Suprapubic skin (tissue), 4 donors: ENCODE measurements around the gene TGFBR3. TPM values are rescaled to one million over a fixed set of nuclear protein-coding genes. Genes with fewer than 3 reads are reported as not detected.

Experiments used
- DNase-seq, 2 donors: peaks; one replicate each; pipeline ENCODE4 v3.0.0-alpha.2; 2019; ENCODE audit warnings: low spot score in 2 of 2
- H3K27ac ChIP-seq: fragments of 200-600 bp; sonication (generic); one replicate; pipeline ENCODE4 v1.5.1; 2019
- H3K27me3 ChIP-seq: fragments of 200-600 bp; sonication (generic); one replicate; pipeline ENCODE4 v1.5.1; 2019
- H3K36me3 ChIP-seq: fragments of 200-600 bp; sonication (generic); one replicate; pipeline ENCODE4 v1.5.1; 2019
- H3K4me1 ChIP-seq: fragments of 200-600 bp; sonication (generic); one replicate; pipeline ENCODE4 v1.5.1; 2019
- H3K4me3 ChIP-seq: fragments of 200-600 bp; sonication (generic); one replicate; pipeline ENCODE4 v1.5.1; 2019; ENCODE audit warnings: mild to moderate bottlenecking
- H3K9me3 ChIP-seq: fragments of 200-600 bp; sonication (generic); one replicate; pipeline ENCODE4 v1.5.1; 2019
- EP300 ChIP-seq: sonication (generic); formaldehyde crosslinking; IDR thresholded peaks from one replicate; pipeline ENCODE4 v1.6.1; 2017; ENCODE audit warnings: antibody characterized with exemption
- POLR2A ChIP-seq, 2 donors: fragments of 450-650 bp; IDR thresholded peaks; one replicate each; pipeline ENCODE4 v1.6.1; 2017; ENCODE audit warnings: antibody characterized with exemption in 2 of 2, mild to moderate bottlenecking in 2 of 2, moderate library complexity in 2 of 2
- POLR2AphosphoS5 ChIP-seq, 3 donors: sonication (generic); formaldehyde crosslinking; IDR thresholded peaks; one replicate each; pipeline ENCODE4 v1.6.1; 2017; ENCODE audit warnings: antibody characterized with exemption in 3 of 3
- WGBS: methylation state at CpG from one replicate; pipeline ENCODE4 v1.1.5; 2018; 5-methylcytosine and 5-hydroxymethylcytosine counted together
- total RNA-seq, 4 donors: library from RNA; depleted of rRNA; stranded (reverse); fragments of >200 nt; gene quantifications; one replicate each; pipeline ENCODE4 v1.1.0, GENCODE V29; 2016
- TF ChIP-seq, protein P1 (sequence below), 2 donors: fragments of 200-600 bp in 1 of 2; fragments of 450-650 bp in 1 of 2; sonication (generic) in 1 of 2; IDR thresholded peaks; one replicate each; pipeline ENCODE4 v1.5.1; 2016 to 2019; ENCODE audit warnings: antibody characterized with exemption in 2 of 2, mild to moderate bottlenecking in 1 of 2, moderate library complexity in 1 of 2

The TGFBR3 gene
- 100 to 1,000 TPM in 2 of 4 donors, 10 to 100 TPM in 2; 91.3 to 131 (median 114) TPM for total RNA-seq

DNA sequence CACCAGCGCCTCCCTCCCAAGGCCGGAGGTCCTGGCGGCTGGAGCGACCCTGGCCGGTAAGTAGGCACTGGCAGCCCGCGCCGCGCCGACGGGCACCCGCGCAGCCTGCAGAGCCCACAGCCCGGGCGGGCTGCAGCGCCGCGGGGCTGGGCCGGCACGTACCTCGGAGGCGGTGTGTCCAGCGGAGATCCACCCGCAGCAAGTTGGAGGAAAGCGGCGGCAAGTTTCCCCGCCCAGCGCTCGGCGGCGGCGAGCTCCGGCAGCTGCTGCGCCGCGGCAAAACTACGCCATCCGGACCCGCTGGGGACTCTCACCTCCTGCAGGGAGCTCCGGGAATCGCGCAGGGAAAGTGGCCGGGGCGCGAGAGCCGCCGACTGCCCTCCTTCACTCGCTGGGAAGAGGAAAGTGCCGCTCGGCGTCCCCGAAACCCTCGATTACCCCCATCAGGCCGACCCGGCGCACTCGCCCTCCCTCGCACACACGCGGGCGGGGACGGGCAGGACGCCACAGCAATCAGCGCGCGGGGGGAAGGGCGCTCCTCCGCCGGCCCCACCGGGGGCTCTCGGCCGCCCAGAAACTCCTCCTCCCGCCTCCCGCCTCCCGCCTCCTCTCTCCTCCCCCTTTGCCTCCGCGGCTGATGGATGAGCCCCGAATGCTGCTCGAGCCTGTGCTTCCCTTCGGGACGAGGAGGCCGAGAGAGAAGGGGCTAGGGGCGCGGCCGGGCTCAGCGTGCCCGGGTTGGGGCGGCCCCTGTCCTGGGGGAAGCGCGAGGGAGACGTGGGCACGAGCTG is at the start of gene TGFBR3:
TSS of gene TGFBR3 (minus strand) at position 436 of the 791 bp plus-strand sequence. CDS start 24,620 bp downstream, outside the sequence.
- Histone ChIP-seq H3K36me3 (no peaks in the 10 kb centered on the region), H3K4me3 (peak within 1 kb of the TSS; percentile 92), H3K27me3 (no peaks in the 10 kb centered on the region), H3K9me3 (no peaks in the 10 kb centered on the region), H3K27ac (peak within 1 kb of the TSS; percentile 96), H3K4me1 (peaks cover 50% of the 10 kb centered on the region)
- 3% methylated on average over 8 of the region's 92 CpGs for WGBS
- no peak for TF ChIP-seq EP300
- TF ChIP-seq POLR2A (IDR thresholded peaks at IDR 0.05): peak in 1 of 2 donors; percentile 88
- peak; percentile 28 to 95 (median 89) for TF ChIP-seq POLR2AphosphoS5 (IDR thresholded peaks at IDR 0.05)
- TF ChIP-seq, protein P1, sequence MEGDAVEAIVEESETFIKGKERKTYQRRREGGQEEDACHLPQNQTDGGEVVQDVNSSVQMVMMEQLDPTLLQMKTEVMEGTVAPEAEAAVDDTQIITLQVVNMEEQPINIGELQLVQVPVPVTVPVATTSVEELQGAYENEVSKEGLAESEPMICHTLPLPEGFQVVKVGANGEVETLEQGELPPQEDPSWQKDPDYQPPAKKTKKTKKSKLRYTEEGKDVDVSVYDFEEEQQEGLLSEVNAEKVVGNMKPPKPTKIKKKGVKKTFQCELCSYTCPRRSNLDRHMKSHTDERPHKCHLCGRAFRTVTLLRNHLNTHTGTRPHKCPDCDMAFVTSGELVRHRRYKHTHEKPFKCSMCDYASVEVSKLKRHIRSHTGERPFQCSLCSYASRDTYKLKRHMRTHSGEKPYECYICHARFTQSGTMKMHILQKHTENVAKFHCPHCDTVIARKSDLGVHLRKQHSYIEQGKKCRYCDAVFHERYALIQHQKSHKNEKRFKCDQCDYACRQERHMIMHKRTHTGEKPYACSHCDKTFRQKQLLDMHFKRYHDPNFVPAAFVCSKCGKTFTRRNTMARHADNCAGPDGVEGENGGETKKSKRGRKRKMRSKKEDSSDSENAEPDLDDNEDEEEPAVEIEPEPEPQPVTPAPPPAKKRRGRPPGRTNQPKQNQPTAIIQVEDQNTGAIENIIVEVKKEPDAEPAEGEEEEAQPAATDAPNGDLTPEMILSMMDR (IDR thresholded peaks at IDR 0.05): peak; percentile 31 to 71
- peak; percentile 95 for DNase-seq

DNA sequence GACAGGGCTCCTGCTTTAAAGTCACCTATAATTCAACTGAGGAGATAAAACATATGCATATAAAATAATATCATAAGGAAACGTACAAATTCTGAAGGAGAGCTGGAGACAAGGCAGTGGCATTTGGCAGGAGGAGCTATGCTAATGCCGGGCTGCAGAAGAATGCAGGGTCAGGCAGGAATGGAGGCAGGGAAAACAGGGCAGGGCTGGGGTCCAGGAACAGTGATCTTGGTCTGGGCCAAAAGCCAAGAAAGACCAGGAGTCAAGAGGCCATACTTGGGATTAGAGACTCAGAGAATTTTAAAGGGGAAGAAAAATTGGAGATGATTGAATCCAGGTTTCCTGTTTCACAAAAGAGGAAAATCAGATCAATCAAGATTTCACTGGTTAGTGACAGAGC is 43.3 kb upstream of the TGFBR3 start:
- no peak for TF ChIP-seq POLR2AphosphoS5 (IDR thresholded peaks at IDR 0.05)
- no peak for TF ChIP-seq EP300
- TF ChIP-seq, protein P1 (IDR thresholded peaks at IDR 0.05): no peak
- TF ChIP-seq POLR2A (IDR thresholded peaks at IDR 0.05): no peak
- peak in 1 of 2 donors; percentile 42 for DNase-seq
- H3K4me3 ChIP-seq: no peak overlapping the region
- H3K27me3 ChIP-seq: no peaks in the 10 kb centered on the region
- H3K9me3 ChIP-seq: no peaks in the 10 kb centered on the region
- peaks cover 3% of the 10 kb centered on the region for H3K4me1 ChIP-seq
- H3K36me3 ChIP-seq: no peaks in the 10 kb centered on the region
- WGBS: 35% methylated on average over 2 of the region's 2 CpGs
- H3K27ac ChIP-seq: no peak overlapping the region

- H3K9me3 ChIP-seq: no peaks in the 10 kb centered on the region
- no peak overlapping the region for H3K4me3 ChIP-seq
- H3K4me1 ChIP-seq: peaks cover 7% of the 10 kb centered on the region
- no peaks in the 10 kb centered on the region for H3K27me3 ChIP-seq
- peak in 1 of 2 donors; percentile 25 for DNase-seq
- no peak overlapping the region for H3K27ac ChIP-seq
- WGBS: 88% methylated on average over 2 of the region's 2 CpGs
- TF ChIP-seq POLR2AphosphoS5 (IDR thresholded peaks at IDR 0.05) (no peak), POLR2A (IDR thresholded peaks at IDR 0.05) (no peak), EP300 (no peak)
- TF ChIP-seq, protein P1 (IDR thresholded peaks at IDR 0.05): no peak
- no peaks in the 10 kb centered on the region for H3K36me3 ChIP-seq
These were observed 42.1 kb upstream of the TGFBR3 start for GRCh38 chr1:91928026-91928425.

DNA sequence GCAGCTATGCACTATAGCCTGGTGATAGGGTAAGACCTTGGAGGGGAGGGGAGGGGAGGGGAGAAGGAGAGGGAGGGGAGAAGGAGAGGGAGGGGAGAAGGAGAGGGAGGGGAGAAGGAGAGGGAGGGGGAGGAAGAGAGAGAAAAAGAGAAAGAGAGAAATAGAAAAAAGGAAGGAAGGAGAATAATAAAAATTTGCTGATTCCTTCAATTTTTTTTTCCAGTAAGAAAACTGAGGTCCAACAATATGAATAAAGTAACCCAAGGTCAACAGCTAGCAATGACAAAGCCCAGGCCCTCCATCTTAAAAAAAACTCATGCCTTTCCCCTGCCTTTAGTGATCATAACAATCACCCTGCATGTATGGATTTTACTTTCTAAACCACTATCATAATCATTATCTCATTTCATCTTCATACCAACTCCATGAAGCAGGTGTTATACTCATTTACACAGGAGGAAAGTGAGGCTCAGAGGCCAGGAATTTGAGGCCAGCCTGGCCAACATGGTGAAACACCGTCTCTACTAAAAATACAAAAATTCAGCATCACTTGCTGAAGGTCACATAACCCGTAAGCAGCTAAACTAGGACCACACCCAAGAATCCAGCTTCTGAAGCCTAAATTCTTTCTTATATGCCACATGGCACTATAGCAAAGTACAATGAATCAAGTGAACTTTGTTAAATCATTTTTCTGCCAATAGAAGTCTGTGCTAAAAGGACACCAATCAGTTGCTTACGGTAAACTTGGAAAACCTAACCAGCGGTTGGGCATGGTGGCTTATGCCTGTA is 39.9 kb upstream of the TGFBR3 start:
- Histone ChIP-seq H3K4me1 (peaks cover 7% of the 10 kb centered on the region), H3K4me3 (no peak overlapping the region), H3K9me3 (no peaks in the 10 kb centered on the region), H3K27ac (no peak overlapping the region), H3K36me3 (no peaks in the 10 kb centered on the region), H3K27me3 (no peaks in the 10 kb centered on the region)
- no peak for TF ChIP-seq POLR2AphosphoS5 (IDR thresholded peaks at IDR 0.05)
- no peak for TF ChIP-seq EP300
- TF ChIP-seq POLR2A (IDR thresholded peaks at IDR 0.05): no peak
- TF ChIP-seq, protein P1 (IDR thresholded peaks at IDR 0.05): no peak
- DNase-seq: peak in 1 of 2 donors; percentile 6
- WGBS: 82% methylated on average over 4 of the region's 4 CpGs

- no peak for TF ChIP-seq EP300
- no peak for TF ChIP-seq POLR2AphosphoS5 (IDR thresholded peaks at IDR 0.05)
- TF ChIP-seq POLR2A (IDR thresholded peaks at IDR 0.05): no peak
- TF ChIP-seq, protein P1 (IDR thresholded peaks at IDR 0.05): no peak
- Histone ChIP-seq H3K4me1 (peaks cover 7% of the 10 kb centered on the region), H3K27me3 (no peaks in the 10 kb centered on the region), H3K36me3 (no peaks in the 10 kb centered on the region), H3K4me3 (no peak overlapping the region), H3K27ac (no peak overlapping the region), H3K9me3 (no peaks in the 10 kb centered on the region)
- no peak for DNase-seq
- WGBS: 40% methylated on average over 2 of the region's 2 CpGs
These were observed 38.2 kb upstream of the TGFBR3 start for GRCh38 chr1:91924146-91924545.
